ENCODE measurements around the gene OST4.

OST4 gene

GRCh38 chr2:27067385-27067784 is 4.1 kb downstream of the OST4 start:
- Histone ChIP-seq H3K27ac (ENCODE audit: low read depth, low read length) (no peak overlapping the region), H3K9me2 (replicated peaks; ENCODE audit: insufficient read depth, low read length) (no peaks in the 10 kb centered on the region), H3K9me3 (ENCODE audit: insufficient read depth, low read length) (no peaks in the 10 kb centered on the region), H2AFZ (ENCODE audit: low read depth, low read length, severe bottlenecking) (no peak overlapping the region), H3K79me2 (ENCODE audit: insufficient read depth, low read length) (peaks cover 18% of the 10 kb centered on the region), H3K4me3 (ENCODE audit: insufficient read depth, low read length, poor library complexity, severe bottlenecking) (no peak overlapping the region), H3K27me3 (ENCODE audit: low read length) (no peaks in the 10 kb centered on the region), H3K9ac (ENCODE audit: low read length) (no peak overlapping the region), H3K36me3 (ENCODE audit: low read length) (no peaks in the 10 kb centered on the region), H3K4me2 (ENCODE audit: low read depth, low read length, poor library complexity, severe bottlenecking) (no peak overlapping the region), H3F3A (ENCODE audit: insufficient read depth) (no peaks in the 10 kb centered on the region), H4K20me1 (ENCODE audit: low read depth, low read length) (no peaks in the 10 kb centered on the region)
- TF ChIP-seq, protein P1, sequence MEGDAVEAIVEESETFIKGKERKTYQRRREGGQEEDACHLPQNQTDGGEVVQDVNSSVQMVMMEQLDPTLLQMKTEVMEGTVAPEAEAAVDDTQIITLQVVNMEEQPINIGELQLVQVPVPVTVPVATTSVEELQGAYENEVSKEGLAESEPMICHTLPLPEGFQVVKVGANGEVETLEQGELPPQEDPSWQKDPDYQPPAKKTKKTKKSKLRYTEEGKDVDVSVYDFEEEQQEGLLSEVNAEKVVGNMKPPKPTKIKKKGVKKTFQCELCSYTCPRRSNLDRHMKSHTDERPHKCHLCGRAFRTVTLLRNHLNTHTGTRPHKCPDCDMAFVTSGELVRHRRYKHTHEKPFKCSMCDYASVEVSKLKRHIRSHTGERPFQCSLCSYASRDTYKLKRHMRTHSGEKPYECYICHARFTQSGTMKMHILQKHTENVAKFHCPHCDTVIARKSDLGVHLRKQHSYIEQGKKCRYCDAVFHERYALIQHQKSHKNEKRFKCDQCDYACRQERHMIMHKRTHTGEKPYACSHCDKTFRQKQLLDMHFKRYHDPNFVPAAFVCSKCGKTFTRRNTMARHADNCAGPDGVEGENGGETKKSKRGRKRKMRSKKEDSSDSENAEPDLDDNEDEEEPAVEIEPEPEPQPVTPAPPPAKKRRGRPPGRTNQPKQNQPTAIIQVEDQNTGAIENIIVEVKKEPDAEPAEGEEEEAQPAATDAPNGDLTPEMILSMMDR (IDR thresholded peaks at IDR 0.05; ENCODE audit: insufficient read depth, low read length, poor library complexity, severe bottlenecking): no peak
- TF ChIP-seq EZH2phosphoT487 (conservative IDR thresholded peaks at IDR 0.05; ENCODE audit: low read length): no peak

DNA sequence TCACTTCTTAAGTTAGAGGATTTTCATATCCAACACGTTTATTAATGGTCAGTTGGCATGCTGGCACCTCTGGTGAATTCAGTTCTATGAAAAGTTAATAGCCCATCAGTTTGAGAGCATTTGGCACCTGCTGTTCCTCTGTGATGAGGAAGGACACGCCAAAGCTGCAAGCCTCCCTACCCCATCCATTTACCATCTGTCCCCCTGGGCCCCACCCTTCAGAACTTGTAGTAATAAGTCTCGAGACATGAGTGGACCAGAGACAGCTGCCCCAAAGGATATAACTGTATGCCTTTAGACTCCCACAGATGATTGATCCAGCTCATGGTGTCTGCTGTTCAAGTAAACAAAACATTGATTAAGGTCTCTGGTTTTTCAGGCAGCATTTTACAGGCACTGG is 6.3 kb downstream of the OST4 start:
- Histone ChIP-seq H3K9me3 (ENCODE audit: insufficient read depth, low read length) (no peaks in the 10 kb centered on the region), H3K79me2 (ENCODE audit: insufficient read depth, low read length) (peaks cover 7% of the 10 kb centered on the region), H3K36me3 (ENCODE audit: low read length) (no peaks in the 10 kb centered on the region), H3K9me2 (replicated peaks; ENCODE audit: insufficient read depth, low read length) (no peaks in the 10 kb centered on the region), H3K4me2 (ENCODE audit: low read depth, low read length, poor library complexity, severe bottlenecking) (no peak overlapping the region), H3K9ac (ENCODE audit: low read length) (no peak overlapping the region), H3K4me3 (ENCODE audit: insufficient read depth, low read length, poor library complexity, severe bottlenecking) (no peak overlapping the region), H3K27me3 (ENCODE audit: low read length) (no peaks in the 10 kb centered on the region), H4K20me1 (ENCODE audit: low read depth, low read length) (no peaks in the 10 kb centered on the region), H3K27ac (ENCODE audit: low read depth, low read length) (no peak overlapping the region), H2AFZ (ENCODE audit: low read depth, low read length, severe bottlenecking) (no peak overlapping the region), H3F3A (ENCODE audit: insufficient read depth) (no peaks in the 10 kb centered on the region; the same call in 1 of the 2 replicates)
- TF ChIP-seq, protein P1 (IDR thresholded peaks at IDR 0.05; ENCODE audit: insufficient read depth, low read length, poor library complexity, severe bottlenecking): no peak
- no peak for TF ChIP-seq EZH2phosphoT487 (conservative IDR thresholded peaks at IDR 0.05; ENCODE audit: low read length)

- H3F3A ChIP-seq (ENCODE audit: insufficient read depth): no peaks in the 10 kb centered on the region; the same call in 1 of the 2 replicates
- H3K79me2 ChIP-seq (ENCODE audit: insufficient read depth, low read length): no peaks in the 10 kb centered on the region
- H3K9me3 ChIP-seq (ENCODE audit: insufficient read depth, low read length): no peaks in the 10 kb centered on the region
- no peak overlapping the region for H2AFZ ChIP-seq (ENCODE audit: low read depth, low read length, severe bottlenecking)
- no peak overlapping the region for H3K4me2 ChIP-seq (ENCODE audit: low read depth, low read length, poor library complexity, severe bottlenecking)
- no peaks in the 10 kb centered on the region for H3K36me3 ChIP-seq (ENCODE audit: low read length)
- no peak for TF ChIP-seq EZH2phosphoT487 (conservative IDR thresholded peaks at IDR 0.05; ENCODE audit: low read length)
- TF ChIP-seq, protein P1 (IDR thresholded peaks at IDR 0.05; ENCODE audit: insufficient read depth, low read length, poor library complexity, severe bottlenecking): no peak
- no peaks in the 10 kb centered on the region for H3K27me3 ChIP-seq (ENCODE audit: low read length)
- no peak overlapping the region for H3K9ac ChIP-seq (ENCODE audit: low read length)
- H3K27ac ChIP-seq (ENCODE audit: low read depth, low read length): no peak overlapping the region
- H3K4me3 ChIP-seq (ENCODE audit: insufficient read depth, low read length, poor library complexity, severe bottlenecking): no peak overlapping the region
- H4K20me1 ChIP-seq (ENCODE audit: low read depth, low read length): no peaks in the 10 kb centered on the region
- H3K9me2 ChIP-seq (replicated peaks; ENCODE audit: insufficient read depth, low read length): no peaks in the 10 kb centered on the region
Observed at GRCh38 chr2:27060323-27060722, 11.1 kb downstream of the OST4 start.
